Frontal cortex (tissue), 4 donors: ENCODE measurements around the gene PTCHD4. TPM values are rescaled to one million over a fixed set of nuclear protein-coding genes. Genes with fewer than 3 reads are reported as not detected.
"Not testable (repeated sequence)": the region's sequence is repeated elsewhere in the genome, so short reads cannot be mapped to it uniquely, and the experiment has no call there.

ENCODE experiments used
- DNase-seq, 2 donors: peaks; one replicate each; pipeline ENCODE4 v3.0.0; 2012; ENCODE audit warnings: low spot score in 2 of 2
- FAIRE-seq: peaks from 2 replicates; lab custom pipeline; 2012; peaks lifted over from hg19 to GRCh38; lab: Jason Lieb, UNC
- total RNA-seq: library from RNA; depleted of rRNA; stranded (reverse); fragments of >200 nt; gene quantifications from one replicate; pipeline ENCODE4 v1.2.3, GENCODE V29; 2014
- donor health status: control.
- donor health status: control.
- donor health status: control.

Gene PTCHD4
- total RNA-seq = 28.1 TPM

- FAIRE-seq (no peak), DNase-seq (no peak)
Observed at GRCh38 chr6:48111143-48111506, at the start of gene PTCHD4. PTCHD4 (minus strand) TSS chr6:48111197; CDS start chr6:48068957, 42,240 bp downstream.

DNA sequence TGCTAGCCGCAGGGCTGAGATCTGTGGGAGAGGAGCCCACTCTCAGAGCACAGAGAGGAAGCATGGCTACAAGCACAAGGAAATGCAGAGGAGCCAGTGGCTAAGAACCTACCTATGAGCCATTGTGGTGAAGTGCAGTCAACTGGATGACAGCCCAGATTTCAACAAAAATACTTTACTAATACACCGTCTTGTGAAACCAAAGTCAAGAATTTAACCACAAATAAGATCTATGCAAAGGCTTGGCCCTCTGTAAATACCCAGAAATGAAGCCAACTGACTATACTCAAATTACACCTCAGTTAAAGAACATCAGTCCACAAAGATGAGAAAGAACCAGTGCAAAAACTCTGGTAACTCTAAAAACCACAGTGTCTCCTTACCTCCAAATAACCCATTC lies 40.1 kb upstream of the PTCHD4 start:
- no peak for DNase-seq
- FAIRE-seq = no peak

- FAIRE-seq (no peak), DNase-seq (no peak)
Observed at GRCh38 chr6:48150701-48151100, 39.7 kb upstream of the PTCHD4 start.

GRCh38 chr6:48147051-48147450 lies 36.1 kb upstream of the PTCHD4 start:
- DNase-seq = no peak
- FAIRE-seq = no peak

GRCh38 chr6:48144021-48144420 lies 33.0 kb upstream of the PTCHD4 start:
- FAIRE-seq (no peak), DNase-seq (no peak)

DNA sequence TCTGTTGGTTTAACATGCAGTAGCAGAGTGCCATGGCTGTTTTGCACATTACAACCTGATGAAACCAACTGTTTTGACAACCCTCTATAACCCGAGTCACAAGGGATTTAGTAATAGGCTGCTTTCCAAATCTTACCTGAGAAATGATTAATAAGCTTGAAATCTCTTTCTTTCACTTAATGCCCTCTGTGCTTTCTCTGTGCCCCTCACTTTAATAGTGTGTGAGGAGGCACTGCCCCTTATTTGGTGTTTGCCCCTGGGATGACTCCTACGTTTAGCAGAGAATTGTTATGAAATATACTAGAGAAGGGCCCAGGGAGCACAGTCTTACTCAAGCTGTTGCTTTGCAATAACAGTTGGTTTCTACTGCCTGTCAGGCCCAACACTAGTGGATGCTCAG lies 31.0 kb upstream of the PTCHD4 start:
- FAIRE-seq (no peak), DNase-seq (no peak)

- no peak for DNase-seq
- peak; percentile 10 for FAIRE-seq
Observed at GRCh38 chr6:48139818-48140614, 29.0 kb upstream of the PTCHD4 start.

GRCh38 chr6:48136856-48137255 lies 25.9 kb upstream of the PTCHD4 start:
- no peak for FAIRE-seq

DNA sequence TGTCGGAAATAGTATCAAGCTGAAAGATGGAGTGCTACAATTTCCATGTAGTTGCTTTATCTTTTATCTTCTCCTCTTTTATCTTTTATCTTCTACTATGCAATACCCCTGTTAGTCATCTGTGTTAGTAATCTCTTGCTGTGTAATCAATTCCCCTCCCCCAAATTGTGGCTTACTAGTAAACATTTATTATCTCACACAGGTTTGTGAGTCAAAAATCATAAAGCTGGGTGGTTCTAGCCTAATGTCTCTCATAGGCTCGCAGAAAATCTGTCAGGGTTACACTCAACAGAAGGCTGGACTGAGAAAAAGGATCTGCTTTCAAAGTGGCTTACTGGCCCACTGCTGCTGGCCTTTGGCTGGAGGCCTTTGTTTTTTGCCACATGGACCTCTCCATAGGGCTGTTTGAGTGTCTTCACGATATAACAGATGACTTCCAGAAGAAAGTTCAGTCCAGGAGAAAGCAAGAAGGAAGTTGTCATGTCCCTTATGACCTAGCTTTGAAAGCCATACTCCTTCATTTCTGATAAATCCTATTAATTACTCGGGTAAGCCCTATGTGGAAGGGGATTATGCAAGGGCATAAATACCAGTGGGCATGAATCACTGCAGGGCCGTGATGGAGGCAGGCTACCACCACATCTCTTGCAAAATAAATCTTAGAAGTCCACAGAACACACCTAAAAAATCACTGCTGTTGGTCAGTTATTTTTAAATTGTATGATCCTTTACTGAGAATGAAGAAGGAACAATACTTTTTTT lies 24.5 kb upstream of the PTCHD4 start:
- no peak for FAIRE-seq

More at GRCh38 chr6:48136856-48137255, 25.9 kb upstream of the PTCHD4 start:
- no peak for DNase-seq

DNA sequence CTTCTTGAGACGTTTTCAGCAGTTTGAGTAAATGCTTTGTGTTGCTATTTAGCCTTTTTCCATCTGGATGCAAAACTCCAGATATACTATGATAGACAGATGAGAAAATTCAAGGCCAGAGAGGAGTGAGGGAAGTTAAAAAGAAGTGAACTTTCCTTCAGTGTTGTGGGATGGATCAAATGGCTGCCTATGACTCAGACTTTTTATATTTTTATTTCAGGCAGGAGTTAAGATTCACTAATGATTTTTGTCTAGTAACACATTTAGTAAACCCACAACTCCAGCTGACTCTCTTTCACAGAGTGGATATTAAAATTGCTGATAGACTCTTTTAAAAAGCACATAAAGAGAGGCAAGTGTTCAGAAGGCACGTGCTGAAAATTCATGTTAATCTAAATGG lies 23.2 kb upstream of the PTCHD4 start:
- FAIRE-seq = no peak
- DNase-seq = no peak

More for the DNA sequence above, 24.5 kb upstream of the PTCHD4 start:
- no peak for DNase-seq

- FAIRE-seq (no peak), DNase-seq (no peak)
Observed at GRCh38 chr6:48123601-48124000, 12.6 kb upstream of the PTCHD4 start.

DNA sequence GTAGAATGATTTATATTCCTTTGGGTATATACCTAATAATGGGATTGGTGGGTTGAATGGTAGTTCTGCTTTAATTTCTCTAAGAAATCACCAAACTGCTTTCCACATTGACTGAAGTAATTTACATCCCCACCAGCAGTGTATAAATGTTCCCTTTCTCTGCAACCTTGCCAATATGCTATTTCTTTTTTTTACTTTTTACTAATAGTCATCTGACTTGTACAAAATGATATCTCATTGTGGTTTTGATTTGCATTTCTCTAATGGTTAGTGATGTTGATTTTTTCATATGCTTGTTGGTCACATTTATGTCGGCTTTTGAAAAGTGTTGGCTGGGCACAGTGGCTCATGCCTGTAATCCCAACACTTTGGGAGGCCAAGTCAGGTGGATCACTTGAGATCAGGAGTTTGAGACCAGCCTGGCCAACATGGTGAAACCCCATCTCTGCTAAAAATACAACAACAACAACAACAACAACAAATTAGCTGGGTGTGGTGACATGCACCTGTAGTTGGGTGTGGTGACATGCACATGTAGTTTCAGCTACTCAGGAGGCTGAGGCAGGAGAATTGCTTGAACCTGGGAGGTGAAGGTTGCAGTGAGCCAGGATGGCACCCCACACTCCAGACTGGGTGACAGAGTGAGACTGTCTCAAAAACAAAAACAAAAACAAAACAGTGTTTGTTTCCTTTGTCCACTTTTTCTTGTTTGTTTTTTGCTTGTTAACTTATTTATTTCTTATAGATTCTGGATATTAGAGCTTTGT lies 11.2 kb upstream of the PTCHD4 start:
- not testable (repeated sequence) for DNase-seq, FAIRE-seq

- no peak for FAIRE-seq
- no peak for DNase-seq
Observed at GRCh38 chr6:48116699-48117645, 6.0 kb upstream of the PTCHD4 start.

GRCh38 chr6:48113130-48113529 lies 2.1 kb upstream of the PTCHD4 start:
- DNase-seq = no peak
- no peak for FAIRE-seq

- DNase-seq (peak in 1 of 2 donors; percentile 8), FAIRE-seq (no peak)
Observed at GRCh38 chr6:48111575-48111974, 578 bp upstream of the PTCHD4 start.

GRCh38 chr6:48110436-48111142 lies 408 bp downstream of the PTCHD4 start:
- no peak for DNase-seq
- no peak for FAIRE-seq

DNA sequence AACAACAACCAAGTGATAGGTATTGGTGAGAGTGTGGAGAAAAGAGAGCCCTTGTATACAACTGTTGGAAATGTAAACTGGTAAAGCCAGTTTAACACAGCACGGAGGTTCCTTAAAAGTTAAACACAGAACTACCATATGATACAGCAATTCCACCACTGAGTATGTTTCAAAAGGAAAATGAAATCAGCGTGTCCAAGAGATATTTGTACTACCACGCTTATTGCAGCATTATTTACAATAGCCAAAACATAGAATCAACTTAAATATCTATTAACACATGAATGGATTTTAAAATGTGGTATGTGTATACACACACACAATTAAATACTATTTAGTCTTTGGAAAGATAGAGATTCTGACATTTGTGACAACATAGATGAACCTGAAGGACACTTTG lies 1.1 kb downstream of the PTCHD4 start:
- FAIRE-seq (no peak), DNase-seq (no peak)

DNA sequence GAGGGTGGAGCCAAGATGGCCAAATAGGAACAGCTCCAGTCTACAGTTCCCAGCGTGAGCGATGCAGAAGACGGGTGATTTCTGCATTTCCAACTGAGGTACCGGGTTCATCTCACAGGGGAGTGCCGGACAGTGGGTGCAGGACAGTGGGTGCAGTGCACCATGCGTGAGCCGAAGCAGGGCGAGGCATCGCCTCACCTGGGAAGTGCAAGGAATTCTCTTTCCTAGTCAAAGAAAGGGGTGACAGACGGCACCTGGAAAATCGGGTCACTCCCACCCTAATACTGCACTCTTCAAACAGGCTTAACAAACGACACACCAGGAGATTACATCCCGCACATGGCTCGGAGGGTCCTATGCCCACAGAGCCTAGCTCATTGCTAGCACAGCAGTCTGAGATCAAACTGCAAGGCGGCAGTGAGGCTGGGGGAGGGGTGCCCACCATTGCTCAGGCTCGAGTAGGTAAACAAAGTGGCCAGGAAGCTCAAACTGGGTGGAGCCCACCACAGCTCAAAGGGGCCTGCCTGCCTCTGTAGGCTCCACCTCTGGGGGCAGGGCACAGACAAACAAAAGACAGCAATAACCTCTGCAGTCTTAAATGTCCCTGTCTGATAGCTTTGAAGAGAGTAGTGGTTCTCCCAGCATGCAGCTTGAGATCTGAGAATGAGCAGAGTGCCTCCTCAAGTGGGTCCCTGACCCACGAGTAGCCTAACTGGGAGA lies 8.4 kb downstream of the PTCHD4 start:
- FAIRE-seq, DNase-seq: not testable (repeated sequence)
